ENCODE measurements around the gene EIF2B2.

DNA sequence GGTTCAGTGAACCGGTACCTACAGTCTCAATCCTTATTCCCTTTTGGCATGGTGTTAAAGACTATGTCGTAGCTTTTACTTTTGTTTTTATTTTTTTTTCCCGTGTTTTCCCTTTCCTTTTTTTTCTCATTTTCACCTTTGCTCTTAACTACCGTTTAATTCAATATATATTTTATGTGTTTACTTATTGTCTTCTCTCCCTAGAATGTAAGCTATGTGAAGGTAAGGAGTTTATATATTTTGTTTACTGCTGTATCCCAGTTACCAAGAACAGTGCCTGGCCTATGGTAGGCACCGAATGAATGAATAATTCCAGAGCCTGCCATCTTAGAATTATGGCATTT, 48.8 kb downstream of the EIF2B2 start:
- no peak for TF ChIP-seq ZZZ3 (IDR thresholded peaks at IDR 0.05; ENCODE audit: control insufficient read depth, insufficient read length, low read depth)
- TF ChIP-seq, protein P1, sequence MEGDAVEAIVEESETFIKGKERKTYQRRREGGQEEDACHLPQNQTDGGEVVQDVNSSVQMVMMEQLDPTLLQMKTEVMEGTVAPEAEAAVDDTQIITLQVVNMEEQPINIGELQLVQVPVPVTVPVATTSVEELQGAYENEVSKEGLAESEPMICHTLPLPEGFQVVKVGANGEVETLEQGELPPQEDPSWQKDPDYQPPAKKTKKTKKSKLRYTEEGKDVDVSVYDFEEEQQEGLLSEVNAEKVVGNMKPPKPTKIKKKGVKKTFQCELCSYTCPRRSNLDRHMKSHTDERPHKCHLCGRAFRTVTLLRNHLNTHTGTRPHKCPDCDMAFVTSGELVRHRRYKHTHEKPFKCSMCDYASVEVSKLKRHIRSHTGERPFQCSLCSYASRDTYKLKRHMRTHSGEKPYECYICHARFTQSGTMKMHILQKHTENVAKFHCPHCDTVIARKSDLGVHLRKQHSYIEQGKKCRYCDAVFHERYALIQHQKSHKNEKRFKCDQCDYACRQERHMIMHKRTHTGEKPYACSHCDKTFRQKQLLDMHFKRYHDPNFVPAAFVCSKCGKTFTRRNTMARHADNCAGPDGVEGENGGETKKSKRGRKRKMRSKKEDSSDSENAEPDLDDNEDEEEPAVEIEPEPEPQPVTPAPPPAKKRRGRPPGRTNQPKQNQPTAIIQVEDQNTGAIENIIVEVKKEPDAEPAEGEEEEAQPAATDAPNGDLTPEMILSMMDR (IDR thresholded peaks at IDR 0.05 in 2 of 3, conservative IDR thresholded peaks at IDR 0.05 in 1 of 3; ENCODE audit: control insufficient read depth in 2 of 3, extremely low read depth in 1 of 3, insufficient read depth in 1 of 3, low read depth in 3 of 3, low read length in 3 of 3): no peak
- TF ChIP-seq FOXM1 (IDR thresholded peaks at IDR 0.05; ENCODE audit: low read depth, low read length): no peak

All from GM12878 (cell line).